Trophoblast cell (in vitro differentiated cells and primary cell): ENCODE results near the gene ABLIM3.

Experiments used
- DNase-seq, 2 donors: peaks; one replicate each; pipeline ENCODE4 v3.0.0-alpha.2; 2016
- H2AFZ ChIP-seq: 2 replicates; pipeline ENCODE4 v1.6.1; 2013; ENCODE audit warnings: low read length, moderate library complexity, mild to moderate bottlenecking; ENCODE audit not compliant: insufficient read depth, poor library complexity
- H2AK5ac ChIP-seq: 2 replicates; pipeline ENCODE4 v1.6.1; 2013; ENCODE audit warnings: mild to moderate bottlenecking, low read length
- H2BK120ac ChIP-seq: 2 replicates; pipeline ENCODE4 v1.6.1; 2013; ENCODE audit warnings: low read length, mild to moderate bottlenecking, moderate library complexity; ENCODE audit not compliant: insufficient read depth, poor library complexity
- H2BK12ac ChIP-seq: 2 replicates; pipeline ENCODE4 v1.6.1; 2013; ENCODE audit warnings: mild to moderate bottlenecking, low read length, moderate library complexity
- H2BK5ac ChIP-seq: 2 replicates; pipeline ENCODE4 v1.6.1; 2013; ENCODE audit warnings: low read length, low read depth, moderate library complexity, mild to moderate bottlenecking; ENCODE audit not compliant: poor library complexity
- H3K14ac ChIP-seq: 2 replicates; pipeline ENCODE4 v1.6.1; 2013; ENCODE audit warnings: mild to moderate bottlenecking, low read length
- H3K18ac ChIP-seq: 2 replicates; pipeline ENCODE4 v1.6.1; 2013; ENCODE audit warnings: mild to moderate bottlenecking, low read length
- H3K23ac ChIP-seq: 2 replicates; pipeline ENCODE4 v1.6.1; 2013; ENCODE audit warnings: low read length
- H3K27ac ChIP-seq: 2 replicates; pipeline ENCODE4 v1.5.1; 2013; ENCODE audit warnings: low read depth, mild to moderate bottlenecking, inconsistent platforms, low read length, moderate library complexity
- H3K27me3 ChIP-seq: 2 replicates; pipeline ENCODE4 v1.6.1; 2013; ENCODE audit warnings: inconsistent platforms, mild to moderate bottlenecking, low read length, moderate library complexity; ENCODE audit not compliant: insufficient read depth
- H3K36me3 ChIP-seq, 2 experiments: 1 replicate in 1 of 2; 2 replicates in 1 of 2; pipeline ENCODE4 v1.6.1; 2013; ENCODE audit warnings: low read length in 2 of 2, mild to moderate bottlenecking in 2 of 2, moderate library complexity in 1 of 2; ENCODE audit not compliant: insufficient read depth in 2 of 2, control insufficient read depth in 1 of 2
- H3K4ac ChIP-seq: 2 replicates; pipeline ENCODE4 v1.6.1; 2013; ENCODE audit warnings: low read depth, mild to moderate bottlenecking, low read length, moderate library complexity
- H3K4me1 ChIP-seq, 2 experiments: 1 replicate in 1 of 2; 2 replicates in 1 of 2; pipeline ENCODE4 v1.6.1; 2013; ENCODE audit warnings: low read length in 2 of 2, mild to moderate bottlenecking in 2 of 2, moderate library complexity in 1 of 2; ENCODE audit not compliant: insufficient read depth in 2 of 2, control insufficient read depth in 1 of 2
- H3K4me2 ChIP-seq: 2 replicates; pipeline ENCODE4 v1.6.1; 2013; ENCODE audit warnings: inconsistent platforms, mild to moderate bottlenecking, low read length, moderate library complexity
- H3K4me3 ChIP-seq: 2 replicates; pipeline ENCODE4 v1.5.1; 2013; ENCODE audit warnings: mild to moderate bottlenecking, low read depth, low read length, inconsistent platforms
- H3K79me1 ChIP-seq: one replicate; pipeline ENCODE4 v1.6.1; 2013; ENCODE audit warnings: low read length
- H3K79me2 ChIP-seq: 2 replicates; pipeline ENCODE4 v1.6.1; 2013; ENCODE audit warnings: low read length, mild to moderate bottlenecking; ENCODE audit not compliant: control insufficient read depth, insufficient read depth, poor library complexity
- H3K9ac ChIP-seq: 2 replicates; pipeline ENCODE4 v1.6.1; 2013; ENCODE audit warnings: mild to moderate bottlenecking, low read length
- H3K9me3 ChIP-seq: 2 replicates; pipeline ENCODE4 v1.6.1; 2013; ENCODE audit warnings: low read depth, mild to moderate bottlenecking, control low read depth, inconsistent platforms, low read length; ENCODE audit not compliant: insufficient read depth
- H4K12ac ChIP-seq: 2 replicates; pipeline ENCODE4 v1.6.1; 2013; ENCODE audit warnings: low read depth, mild to moderate bottlenecking, low read length, moderate library complexity
- H4K8ac ChIP-seq: 2 replicates; pipeline ENCODE4 v1.6.1; 2013; ENCODE audit warnings: low read depth, mild to moderate bottlenecking, low read length, moderate library complexity
- H4K91ac ChIP-seq: one replicate; pipeline ENCODE4 v1.6.1; 2013; ENCODE audit warnings: low read depth, mild to moderate bottlenecking, low read length, moderate library complexity
- WGBS: extraction: QIAGEN DNeasy Blood & Tissue Kit; methylation state at CpG from one replicate; pipeline ENCODE4 v1.1.7; 2013; ENCODE audit warnings: missing lambda C conversion rate; ENCODE audit not compliant: insufficient read length, insufficient coverage; ENCODE audit errors: extremely low coverage; 5-methylcytosine and 5-hydroxymethylcytosine counted together

ABLIM3 gene

GRCh38 chr5:149224282-149224681 lies 83.0 kb downstream of the ABLIM3 start:
- no peak overlapping the region for H3K4ac ChIP-seq
- no peaks in the 10 kb centered on the region for H3K9me3 ChIP-seq
- no peak overlapping the region for H3K9ac ChIP-seq
- H3K79me1 ChIP-seq = no peaks in the 10 kb centered on the region
- H3K4me3 ChIP-seq = no peak overlapping the region
- no peak for DNase-seq
- no peak overlapping the region for H2BK120ac ChIP-seq
- no peaks in the 10 kb centered on the region for H3K27me3 ChIP-seq
- H4K8ac ChIP-seq = no peak overlapping the region
- H2AK5ac ChIP-seq = no peak overlapping the region
- no peak overlapping the region for H3K18ac ChIP-seq
- no peak overlapping the region for H3K4me2 ChIP-seq
- no peak overlapping the region for H4K91ac ChIP-seq
- no peak overlapping the region for H3K23ac ChIP-seq
- no peaks in the 10 kb centered on the region for H3K79me2 ChIP-seq
- H3K36me3 ChIP-seq = no peaks in the 10 kb centered on the region
- H3K14ac ChIP-seq = no peak overlapping the region
- H2BK12ac ChIP-seq = no peak overlapping the region
- no peak overlapping the region for H2BK5ac ChIP-seq
- H2AFZ ChIP-seq = no peak overlapping the region
- no peaks in the 10 kb centered on the region for H3K4me1 ChIP-seq
- no CpG with 5 or more reads among the region's 5 CpGs for WGBS
- no peak overlapping the region for H3K27ac ChIP-seq
- H4K12ac ChIP-seq = no peak overlapping the region

GRCh38 chr5:149227168-149227826 lies 86.0 kb downstream of the ABLIM3 start:
- no CpG with 5 or more reads among the region's 2 CpGs for WGBS
- no peak overlapping the region for H3K14ac ChIP-seq
- H3K27me3 ChIP-seq = no peaks in the 10 kb centered on the region
- H4K12ac ChIP-seq = no peak overlapping the region
- no peaks in the 10 kb centered on the region for H3K79me1 ChIP-seq
- peak; percentile 19 to 50 for DNase-seq
- H2BK120ac ChIP-seq = no peak overlapping the region
- no peak overlapping the region for H3K9ac ChIP-seq
- H2BK5ac ChIP-seq = no peak overlapping the region
- no peak overlapping the region for H3K18ac ChIP-seq
- no peaks in the 10 kb centered on the region for H3K4me1 ChIP-seq
- no peak overlapping the region for H3K4me3 ChIP-seq
- H3K4me2 ChIP-seq = no peak overlapping the region
- H3K36me3 ChIP-seq = no peaks in the 10 kb centered on the region
- no peak overlapping the region for H2BK12ac ChIP-seq
- H3K9me3 ChIP-seq = no peaks in the 10 kb centered on the region
- H2AFZ ChIP-seq = no peak overlapping the region
- H2AK5ac ChIP-seq = no peak overlapping the region
- no peak overlapping the region for H3K4ac ChIP-seq
- no peak overlapping the region for H3K23ac ChIP-seq
- no peak overlapping the region for H3K27ac ChIP-seq
- no peak overlapping the region for H4K8ac ChIP-seq
- H3K79me2 ChIP-seq = no peaks in the 10 kb centered on the region
- no peak overlapping the region for H4K91ac ChIP-seq

- peak; percentile 40 to 76 for DNase-seq
- no peak overlapping the region for H3K4ac ChIP-seq
- no peak overlapping the region for H4K91ac ChIP-seq
- H4K12ac ChIP-seq = no peak overlapping the region
- H3K4me3 ChIP-seq = no peak overlapping the region
- H2BK12ac ChIP-seq = no peak overlapping the region
- no peaks in the 10 kb centered on the region for H3K79me2 ChIP-seq
- WGBS = no CpG with 5 or more reads among the region's 5 CpGs
- H3K4me2 ChIP-seq = no peak overlapping the region
- H3K27ac ChIP-seq = no peak overlapping the region
- H4K8ac ChIP-seq = no peak overlapping the region
- H3K79me1 ChIP-seq = no peaks in the 10 kb centered on the region
- no peak overlapping the region for H2AK5ac ChIP-seq
- no peak overlapping the region for H2BK5ac ChIP-seq
- H3K14ac ChIP-seq = no peak overlapping the region
- H3K18ac ChIP-seq = no peak overlapping the region
- no peaks in the 10 kb centered on the region for H3K4me1 ChIP-seq
- no peak overlapping the region for H2AFZ ChIP-seq
- no peak overlapping the region for H2BK120ac ChIP-seq
- H3K23ac ChIP-seq = no peak overlapping the region
- H3K27me3 ChIP-seq = no peaks in the 10 kb centered on the region
- no peaks in the 10 kb centered on the region for H3K36me3 ChIP-seq
- H3K9me3 ChIP-seq = no peaks in the 10 kb centered on the region
- no peak overlapping the region for H3K9ac ChIP-seq
Measured at GRCh38 chr5:149228618-149229297, 87.5 kb downstream of the ABLIM3 start.

GRCh38 chr5:149229298-149229937 lies 88.1 kb downstream of the ABLIM3 start:
- no peak overlapping the region for H2AFZ ChIP-seq
- H3K36me3 ChIP-seq = no peaks in the 10 kb centered on the region
- no peak overlapping the region for H3K27ac ChIP-seq
- H3K4me1 ChIP-seq = no peaks in the 10 kb centered on the region
- H3K79me1 ChIP-seq = no peaks in the 10 kb centered on the region
- H3K4me3 ChIP-seq = no peak overlapping the region
- no peak overlapping the region for H3K4ac ChIP-seq
- H3K79me2 ChIP-seq = no peaks in the 10 kb centered on the region
- no peak overlapping the region for H3K18ac ChIP-seq
- H2BK120ac ChIP-seq = no peak overlapping the region
- no peak overlapping the region for H2BK12ac ChIP-seq
- no peak overlapping the region for H4K8ac ChIP-seq
- H3K4me2 ChIP-seq = no peak overlapping the region
- H3K23ac ChIP-seq = no peak overlapping the region
- no peaks in the 10 kb centered on the region for H3K27me3 ChIP-seq
- no peak overlapping the region for H2AK5ac ChIP-seq
- no peak for DNase-seq
- H3K14ac ChIP-seq = no peak overlapping the region
- H2BK5ac ChIP-seq = no peak overlapping the region
- no peak overlapping the region for H3K9ac ChIP-seq
- no CpG with 5 or more reads among the region's 6 CpGs for WGBS
- no peak overlapping the region for H4K12ac ChIP-seq
- H3K9me3 ChIP-seq = no peaks in the 10 kb centered on the region
- no peak overlapping the region for H4K91ac ChIP-seq
